IMR-90 (cell line): ENCODE results near the gene SIRPG. TPM values are rescaled to one million over a fixed set of nuclear protein-coding genes. Genes with fewer than 3 reads are reported as not detected.

Experiments used
- ATAC-seq: fragments of 200-7000 bp; cut with Tn5 transposase; 2 replicates; pipeline ENCODE4 v1.9.1; 2020; ENCODE audit warnings: low read depth, mild to moderate bottlenecking, moderate library complexity
- BruUV-seq: library from RNA; stranded (reverse); fragments of 400-500 nt; replicated peaks from 2 replicates; lab custom pipeline; 2021; lab: Mats Ljungman, UMichigan
- CTCF ChIA-PET: fragments of 300-600 bp; formaldehyde crosslinking; extraction: SDS; loops from one replicate; lab custom pipeline; 2021; ENCODE audit warnings: antibody characterized with exemption; lab: Yijun Ruan, JAX
- POLR2A ChIA-PET: fragments of 300-600 bp; sonication (Branson Sonifier 250); formaldehyde crosslinking; loops from one replicate; lab custom pipeline; 2022; ENCODE audit warnings: antibody characterized with exemption; ENCODE audit not compliant: unreplicated experiment; lab: Charles Lee
- DNase-seq: peaks from one replicate; pipeline ENCODE4 v3.0.0; 2013
- H2AFZ ChIP-seq: replicated peaks from 2 replicates; pipeline ENCODE3; 2013; ENCODE audit warnings: low read length, mild to moderate bottlenecking; ENCODE audit not compliant: poor library complexity
- H2AK5ac ChIP-seq: 2 replicates; pipeline ENCODE4 v1.6.1; 2013; ENCODE audit warnings: low read depth, low read length, inconsistent platforms
- H2AK9ac ChIP-seq: replicated peaks from 2 replicates; pipeline ENCODE3; 2013; ENCODE audit warnings: mild to moderate bottlenecking, low read depth, low read length, moderate library complexity; ENCODE audit not compliant: poor library complexity
- H2BK120ac ChIP-seq: 2 replicates; pipeline ENCODE4 v1.6.1; 2013; ENCODE audit warnings: low read depth, low read length, inconsistent platforms
- H2BK15ac ChIP-seq: 3 replicates; pipeline ENCODE4 v1.6.1; 2013; ENCODE audit warnings: low read depth, low read length, inconsistent platforms
- H2BK20ac ChIP-seq: 2 replicates; pipeline ENCODE4 v1.6.1; 2013; ENCODE audit warnings: low read depth, mild to moderate bottlenecking, inconsistent platforms, low read length, moderate library complexity
- H2BK5ac ChIP-seq: 2 replicates; pipeline ENCODE4 v1.6.1; 2013; ENCODE audit warnings: mild to moderate bottlenecking, low read depth, low read length, inconsistent platforms; ENCODE audit not compliant: poor library complexity, severe bottlenecking
- H3K14ac ChIP-seq: replicated peaks from 2 replicates; pipeline ENCODE4 v1.6.1; 2013; ENCODE audit warnings: low read depth, low read length, inconsistent platforms
- H3K18ac ChIP-seq: 2 replicates; pipeline ENCODE4 v1.6.1; 2013; ENCODE audit warnings: low read depth, low read length, control low read depth
- H3K23ac ChIP-seq: 2 replicates; pipeline ENCODE4 v1.6.1; 2013; ENCODE audit warnings: low read depth, low read length, inconsistent platforms
- H3K27ac ChIP-seq: 2 replicates; pipeline ENCODE4 v1.5.1; 2013; ENCODE audit warnings: mild to moderate bottlenecking, control low read depth, low read length; ENCODE audit not compliant: insufficient read depth
- H3K27me3 ChIP-seq: 2 replicates; pipeline ENCODE4 v1.6.1; 2013; ENCODE audit warnings: low read length; ENCODE audit not compliant: control insufficient read depth, insufficient read depth
- H3K36me3 ChIP-seq: 2 replicates; pipeline ENCODE4 v1.6.1; 2013; ENCODE audit warnings: low read length, mixed read lengths; ENCODE audit not compliant: control insufficient read depth, insufficient read depth
- H3K4ac ChIP-seq: 2 replicates; pipeline ENCODE4 v1.6.1; 2013; ENCODE audit warnings: low read depth, low read length, inconsistent platforms
- H3K4me1 ChIP-seq: 2 replicates; pipeline ENCODE4 v1.6.1; 2013; ENCODE audit warnings: low read length, mixed read lengths; ENCODE audit not compliant: control insufficient read depth, insufficient read depth
- H3K4me2 ChIP-seq: 2 replicates; pipeline ENCODE4 v1.6.1; 2013; ENCODE audit warnings: low read depth, mild to moderate bottlenecking, control low read depth, low read length, moderate library complexity
- H3K4me3 ChIP-seq: 2 replicates; pipeline ENCODE4 v1.5.1; 2013; ENCODE audit warnings: low read depth, mild to moderate bottlenecking, control low read depth, low read length, moderate library complexity; ENCODE audit not compliant: insufficient read depth
- H3K56ac ChIP-seq: 2 replicates; pipeline ENCODE4 v1.6.1; 2013; ENCODE audit warnings: low read length, inconsistent platforms; ENCODE audit not compliant: insufficient read depth; ENCODE audit errors: extremely low read depth
- H3K79me1 ChIP-seq, 2 experiments: 2 replicates each; pipeline ENCODE4 v1.6.1; 2013; ENCODE audit warnings: low read length in 2 of 2, inconsistent platforms in 1 of 2, low read depth in 1 of 2
- H3K9ac ChIP-seq: 2 replicates; pipeline ENCODE4 v1.6.1; 2013; ENCODE audit warnings: low read depth, low read length, control low read depth
- H3K9me1 ChIP-seq: 2 replicates; pipeline ENCODE4 v1.6.1; 2013; ENCODE audit warnings: low read length, inconsistent platforms; ENCODE audit not compliant: insufficient read depth
- H3K9me3 ChIP-seq: 2 replicates; pipeline ENCODE4 v1.6.1; 2013; ENCODE audit warnings: low read length; ENCODE audit not compliant: control insufficient read depth, insufficient read depth
- H4K20me1 ChIP-seq: 2 replicates; pipeline ENCODE4 v1.6.1; 2013; ENCODE audit warnings: low read length, inconsistent platforms; ENCODE audit not compliant: insufficient read depth
- H4K5ac ChIP-seq: 2 replicates; pipeline ENCODE4 v1.6.1; 2013; ENCODE audit warnings: mild to moderate bottlenecking, low read depth, low read length, control low read depth
- H4K8ac ChIP-seq, 2 experiments: 2 replicates each; pipeline ENCODE4 v1.6.1; 2013; ENCODE audit warnings: low read depth in 2 of 2, low read length in 2 of 2, control low read depth in 1 of 2, inconsistent platforms in 1 of 2
- H4K91ac ChIP-seq: 2 replicates; pipeline ENCODE4 v1.6.1; 2013; ENCODE audit warnings: low read depth, low read length, inconsistent platforms; ENCODE audit not compliant: insufficient read depth
- BHLHE40 ChIP-seq: fragments of 150-350 bp; IDR thresholded peaks from 2 replicates; pipeline ENCODE4 v1.6.1; 2016; ENCODE audit warnings: mild to moderate bottlenecking, low read depth, low read length
- CEBPB ChIP-seq: IDR thresholded peaks from 2 replicates; pipeline ENCODE4 v1.6.1; 2012; ENCODE audit warnings: low read depth, low read length, improper control_type of control experiment
- CHD1 ChIP-seq: IDR thresholded peaks from 2 replicates; pipeline ENCODE4 v1.6.1; 2012; ENCODE audit warnings: low read depth, low read length, improper control_type of control experiment
- CTCF ChIP-seq: conservative IDR thresholded peaks from 2 replicates; pipeline ENCODE4 v1.5.1; 2012; ENCODE audit warnings: mild to moderate bottlenecking, low read depth, low read length, improper control_type of control experiment
- ELK1 ChIP-seq: fragments of 150-350 bp; IDR thresholded peaks from 2 replicates; pipeline ENCODE4 v1.6.1; 2016; ENCODE audit warnings: low read depth, mild to moderate bottlenecking, low read length, moderate library complexity, borderline replicate concordance
- FOS ChIP-seq: fragments of 150-350 bp; IDR thresholded peaks from 2 replicates; pipeline ENCODE4 v1.6.1; 2016; ENCODE audit warnings: low read depth, low read length
- MAFK ChIP-seq: IDR thresholded peaks from 2 replicates; pipeline ENCODE4 v1.6.1; 2012; ENCODE audit warnings: low read depth, low read length, improper control_type of control experiment
- MAZ ChIP-seq: IDR thresholded peaks from 2 replicates; pipeline ENCODE4 v1.6.1; 2012; ENCODE audit warnings: low read depth, mild to moderate bottlenecking, low read length, improper control_type of control experiment, moderate library complexity, borderline replicate concordance
- MXI1 ChIP-seq: IDR thresholded peaks from 2 replicates; pipeline ENCODE4 v1.6.1; 2012; ENCODE audit warnings: low read depth, mild to moderate bottlenecking, low read length, moderate library complexity, borderline replicate concordance
- NFE2L2 ChIP-seq: fragments of 150-350 bp; IDR thresholded peaks from 2 replicates; pipeline ENCODE4 v1.6.1; 2016; ENCODE audit warnings: low read depth, mild to moderate bottlenecking, low read length
- POLR2A ChIP-seq: IDR thresholded peaks from 2 replicates; pipeline ENCODE4 v1.6.1; 2012; ENCODE audit warnings: mild to moderate bottlenecking, low read depth, low read length
- RAD21 ChIP-seq: IDR thresholded peaks from 2 replicates; pipeline ENCODE4 v1.6.1; 2012; ENCODE audit warnings: low read length, improper control_type of control experiment
- USF2 ChIP-seq: fragments of 150-350 bp; IDR thresholded peaks from 2 replicates; pipeline ENCODE4 v1.6.1; 2017; ENCODE audit warnings: mild to moderate bottlenecking, antibody characterized with exemption, low read length, low read depth
- WGBS, 2 experiments: methylation state at CpG; one replicate each; pipeline versions ENCODE4 v1.1.5 to v1.1.7; 2013; ENCODE audit warnings: missing lambda C conversion rate in 2 of 2; ENCODE audit not compliant: insufficient read length in 1 of 2; ENCODE audit errors: extremely low coverage in 2 of 2; 5-methylcytosine and 5-hydroxymethylcytosine counted together
- dilution Hi-C: fragments of 300-500 bp; cut with HindIII; formaldehyde crosslinking; loops from one replicate; pipeline ENCODE4 v1.14.3; 2018; ENCODE audit warnings: low sequenced_read_pairs; ENCODE audit not compliant: unreplicated experiment
- in situ Hi-C: fragments of 300-500 bp; cut with MboI; formaldehyde crosslinking; loops from 3 replicates; pipeline ENCODE4 v1.14.3; 2019; ENCODE audit warnings: low sequenced_read_pairs, inconsistent platforms, mixed read lengths
- intact Hi-C: fragments of 100-400 bp; cut with micrococcal nuclease; formaldehyde crosslinking; loops from 2 replicates; pipeline ENCODE4 v1.10.0; 2022
- polyA plus RNA-seq, 3 experiments: library from polyadenylated mRNA; depleted of rRNA; stranded (reverse); fragments of >200 nt; gene quantifications; 2 replicates each; pipeline ENCODE4 v1.2.3, GENCODE V29; 2012; ENCODE audit warnings: low replicate concordance in 1 of 3
- total RNA-seq: library from RNA; depleted of rRNA; stranded (reverse); fragments of >200 nt; gene quantifications from 2 replicates; pipeline ENCODE4 v1.2.3, GENCODE V29; 2012

The SIRPG gene
- total and polyA plus RNA-seq, 2 of the 4 experiments (the other 2 are of a cell fraction), result not detected

DNA sequence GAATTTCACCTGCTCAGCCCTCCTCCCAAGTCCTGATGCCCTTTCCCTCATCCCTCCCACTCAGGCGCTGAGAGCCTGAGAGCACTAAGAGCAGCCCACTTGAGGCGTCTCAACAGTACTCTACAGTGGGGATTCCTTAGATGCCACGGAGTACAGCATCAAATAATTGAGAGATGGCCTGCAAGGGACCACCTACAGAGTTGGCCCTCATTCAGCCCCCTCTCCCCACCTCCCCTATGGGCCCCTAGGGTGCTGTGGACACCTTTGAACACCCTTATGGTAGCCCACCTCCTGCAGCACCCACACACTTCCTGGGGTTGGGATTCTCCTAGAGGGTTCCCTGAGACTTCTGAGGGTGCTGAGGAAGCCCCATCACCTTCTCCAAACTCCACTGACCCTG, 37.1 kb upstream of the SIRPG start:
- DNase-seq (no peak), ATAC-seq (no peak)
- no peak overlapping the region for H3K4ac ChIP-seq
- no peak overlapping the region for H2AK5ac ChIP-seq
- ChIA-PET CTCF (no interaction called here), POLR2A (no interaction called here)
- no peak overlapping the region for H3K23ac ChIP-seq
- H3K27me3 ChIP-seq, result no peaks in the 10 kb centered on the region
- H4K20me1 ChIP-seq, result no peaks in the 10 kb centered on the region
- no peak overlapping the region for H4K91ac ChIP-seq
- no peak overlapping the region for H3K9ac ChIP-seq
- no peaks in the 10 kb centered on the region for H3K9me1 ChIP-seq
- no peak overlapping the region for H3K14ac ChIP-seq
- H4K5ac ChIP-seq, result no peak overlapping the region
- in situ Hi-C loops, result no loop called here
- H4K8ac ChIP-seq, result no peak overlapping the region
- no peaks in the 10 kb centered on the region for H3K9me3 ChIP-seq
- no peak overlapping the region for H3K27ac ChIP-seq
- BruUV-seq, result no TSS peak
- dilution Hi-C loops, result no loop called here
- no peak overlapping the region for H2BK5ac ChIP-seq
- H3K79me1 ChIP-seq, result no peaks in the 10 kb centered on the region
- TF ChIP-seq MXI1 (no peak), USF2 (no peak), MAZ (no peak), CEBPB (no peak), CHD1 (no peak), POLR2A (no peak), MAFK (no peak), BHLHE40 (no peak), CTCF (no peak), RAD21 (no peak), ELK1 (no peak), FOS (no peak), NFE2L2 (no peak)
- no peak overlapping the region for H2BK120ac ChIP-seq
- no peak overlapping the region for H3K4me2 ChIP-seq
- no peaks in the 10 kb centered on the region for H3K36me3 ChIP-seq
- H3K56ac ChIP-seq, result no peak overlapping the region
- no peaks in the 10 kb centered on the region for H3K4me1 ChIP-seq
- WGBS, 2 experiments, result 64% methylated on average over 2 of the region's 3 CpGs; no CpG with 5 or more reads in 1 of the 2 experiments
- no peak overlapping the region for H3K4me3 ChIP-seq
- no peak overlapping the region for H2AFZ ChIP-seq
- no peak overlapping the region for H2AK9ac ChIP-seq
- intact Hi-C loops, result no loop called here
- H3K18ac ChIP-seq, result no peak overlapping the region
- H2BK15ac ChIP-seq, result no peak overlapping the region
- H2BK20ac ChIP-seq, result no peak overlapping the region
